Activated CD4-positive, CD25-positive, alpha-beta regulatory T cell (primary cell): ENCODE data around the gene SPACA4.

Experiments
- DNase-seq, 4 experiments: peaks; one replicate each; lab custom pipeline; 2025; lab: John Stamatoyannopoulos, UW

Gene SPACA4

GRCh38 chr19:48634424-48635262 lies 28.1 kb downstream of the SPACA4 start:
- DNase-seq, result peak; percentile 81 to 85 (median 84)

- peak; percentile 68 to 73 (median 70) for DNase-seq
These were observed 28.9 kb downstream of the SPACA4 start for GRCh38 chr19:48635263-48635965.

GRCh38 chr19:48635966-48636858 lies 29.7 kb downstream of the SPACA4 start:
- DNase-seq, result no peak

GRCh38 chr19:48636859-48637448 lies 30.4 kb downstream of the SPACA4 start, which contains the start of gene DBP:
Gene DBP, minus strand, starts transcription at chr19:48637379. Its CDS starts 385 bp downstream, at chr19:48636994.
- peak in 1 of 4 experiments; percentile 46 for DNase-seq

GRCh38 chr19:48637449-48637947 lies 31.0 kb downstream of the SPACA4 start:
- peak; percentile 95 to 99 (median 98) for DNase-seq

GRCh38 chr19:48637948-48638830 lies 31.6 kb downstream of the SPACA4 start:
- peak; percentile 58 to 73 (median 64) for DNase-seq

GRCh38 chr19:48638831-48639381 lies 32.4 kb downstream of the SPACA4 start:
- no peak for DNase-seq

- no peak for DNase-seq
These were observed 33.2 kb downstream of the SPACA4 start for GRCh38 chr19:48639483-48640375.

GRCh38 chr19:48641850-48642249 lies 35.3 kb downstream of the SPACA4 start:
- DNase-seq, result no peak

- DNase-seq, result no peak
These were observed 36.3 kb downstream of the SPACA4 start for GRCh38 chr19:48642862-48643261.

- DNase-seq, result no peak
These were observed 37.8 kb downstream of the SPACA4 start for GRCh38 chr19:48644355-48644754.

- DNase-seq, result peak; percentile 50 to 53 (median 52)
These were observed 38.5 kb downstream of the SPACA4 start for GRCh38 chr19:48644839-48645619.

- no peak for DNase-seq
These were observed 39.1 kb downstream of the SPACA4 start for GRCh38 chr19:48645620-48646000.

- peak; percentile 77 to 87 (median 83) for DNase-seq
These were observed 39.6 kb downstream of the SPACA4 start, which contains the start of gene CA11 for GRCh38 chr19:48646001-48646721. Gene CA11, minus strand, starts transcription at chr19:48646187. Its CDS starts 555 bp downstream, at chr19:48645632.

GRCh38 chr19:48646722-48647216 lies 40.2 kb downstream of the SPACA4 start:
- DNase-seq, result no peak

GRCh38 chr19:48648134-48648533 lies 41.6 kb downstream of the SPACA4 start:
- DNase-seq, result no peak
